HG03469 (cell line): ENCODE measurements around the gene CRYBA1.

Experiments
- ATAC-seq: cut with Tn5 transposase; IDR thresholded peaks from one replicate; pipeline ENCODE4 v1.9.1; 2021; ENCODE audit warnings: mild to moderate bottlenecking, moderate library complexity, moderate number of reproducible peaks; ENCODE audit not compliant: unreplicated experiment

The CRYBA1 gene

GRCh38 chr17:29278692-29279091 is 32.0 kb downstream of the CRYBA1 start:
- ATAC-seq: no peak

DNA sequence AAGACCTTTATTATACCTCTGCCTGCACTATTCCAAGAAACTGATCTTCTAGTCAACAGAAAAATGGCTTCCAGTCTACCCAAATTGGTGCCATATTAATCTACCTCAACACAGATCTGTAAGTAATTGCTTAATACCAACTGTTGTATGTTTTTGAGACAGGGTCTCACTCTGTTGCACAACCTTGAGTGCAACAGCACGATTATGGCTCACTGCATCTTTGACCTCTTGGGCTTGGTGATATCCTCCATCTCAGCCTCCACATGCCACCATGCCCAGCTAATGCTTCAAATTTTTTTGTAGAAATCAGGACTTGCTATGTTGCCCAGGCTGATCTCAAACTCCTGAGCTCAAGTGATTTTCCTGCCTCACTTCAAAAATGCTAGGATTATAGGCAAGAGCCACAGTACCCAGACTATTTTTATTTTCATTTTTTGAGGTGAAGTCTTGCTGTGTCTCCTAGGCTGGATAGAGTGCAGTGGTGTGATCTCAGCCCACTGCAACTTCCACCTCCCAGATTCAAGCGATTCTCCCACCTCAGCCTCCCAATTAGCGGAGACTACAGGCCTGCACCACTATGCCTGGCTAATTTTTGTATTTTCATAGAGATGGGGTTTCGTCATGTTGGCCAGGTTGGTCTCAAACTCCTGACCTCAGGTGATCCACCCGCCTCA is 32.9 kb downstream of the CRYBA1 start:
- no peak for ATAC-seq

DNA sequence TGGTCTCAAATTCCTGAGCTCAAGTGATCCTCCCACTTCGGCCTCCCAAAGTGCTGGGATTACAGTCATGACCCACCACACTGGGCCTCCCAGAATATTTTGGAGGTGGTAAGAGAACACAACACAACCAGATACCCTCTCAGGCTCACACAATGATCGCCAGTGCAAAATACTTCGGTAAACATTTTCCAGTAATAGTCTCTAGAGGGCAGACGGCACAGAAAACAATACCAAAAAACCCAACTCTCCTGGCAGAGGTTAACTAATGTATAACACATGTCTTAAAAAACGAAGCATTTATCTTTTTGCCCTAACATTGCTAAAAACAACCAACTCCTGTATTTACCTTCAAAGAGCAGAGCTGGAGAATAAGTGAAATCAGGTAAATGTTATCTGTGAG is 36.8 kb downstream of the CRYBA1 start:
- no peak for ATAC-seq

DNA sequence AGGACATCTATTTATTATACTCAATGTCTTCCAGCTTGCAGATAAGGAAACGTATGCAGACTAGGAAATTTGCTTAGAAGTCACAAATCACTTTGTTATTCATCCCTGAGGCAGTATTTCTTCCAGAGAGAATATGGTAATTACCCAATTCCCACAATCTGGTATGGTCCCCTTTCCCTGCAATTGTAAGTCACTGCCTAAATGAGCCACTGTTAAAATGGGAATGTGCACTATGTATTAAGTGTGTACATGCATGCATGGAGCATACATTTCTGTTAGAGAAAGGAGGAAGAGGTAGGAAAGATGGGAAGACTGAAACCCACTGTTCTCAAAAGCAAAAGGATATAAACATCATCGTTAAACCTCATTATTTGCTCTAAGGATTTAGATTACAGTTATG is 37.3 kb downstream of the CRYBA1 start:
- ATAC-seq: no peak

GRCh38 chr17:29289852-29290251 is 43.2 kb downstream of the CRYBA1 start:
- ATAC-seq: no peak

DNA sequence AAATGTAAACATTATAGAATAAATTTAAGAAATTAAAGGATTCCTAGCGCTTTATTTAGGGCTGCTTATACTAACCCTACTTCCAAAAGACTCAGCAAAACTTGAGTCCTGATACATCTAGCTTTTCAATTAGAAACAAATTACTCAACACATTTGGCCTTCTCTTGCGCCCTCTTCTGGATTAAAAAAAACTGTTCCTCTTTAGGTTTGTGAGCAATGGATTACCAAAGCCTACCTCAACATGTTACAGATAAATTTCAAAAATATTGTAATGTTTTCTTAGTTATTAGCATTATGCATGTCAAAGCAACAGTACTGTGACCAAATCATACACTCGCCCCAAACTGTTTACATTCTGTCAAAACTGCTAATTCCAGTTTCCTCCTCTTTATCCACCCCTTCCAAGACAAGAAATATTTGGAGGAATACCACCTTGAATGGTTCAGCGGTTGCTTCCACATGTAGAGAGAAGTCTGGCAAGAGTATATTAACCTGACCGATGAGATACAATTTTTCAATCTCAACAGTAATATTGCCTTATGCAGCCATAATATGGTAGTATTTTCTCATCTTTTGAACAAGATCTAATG is 44.6 kb downstream of the CRYBA1 start:
- no peak for ATAC-seq

DNA sequence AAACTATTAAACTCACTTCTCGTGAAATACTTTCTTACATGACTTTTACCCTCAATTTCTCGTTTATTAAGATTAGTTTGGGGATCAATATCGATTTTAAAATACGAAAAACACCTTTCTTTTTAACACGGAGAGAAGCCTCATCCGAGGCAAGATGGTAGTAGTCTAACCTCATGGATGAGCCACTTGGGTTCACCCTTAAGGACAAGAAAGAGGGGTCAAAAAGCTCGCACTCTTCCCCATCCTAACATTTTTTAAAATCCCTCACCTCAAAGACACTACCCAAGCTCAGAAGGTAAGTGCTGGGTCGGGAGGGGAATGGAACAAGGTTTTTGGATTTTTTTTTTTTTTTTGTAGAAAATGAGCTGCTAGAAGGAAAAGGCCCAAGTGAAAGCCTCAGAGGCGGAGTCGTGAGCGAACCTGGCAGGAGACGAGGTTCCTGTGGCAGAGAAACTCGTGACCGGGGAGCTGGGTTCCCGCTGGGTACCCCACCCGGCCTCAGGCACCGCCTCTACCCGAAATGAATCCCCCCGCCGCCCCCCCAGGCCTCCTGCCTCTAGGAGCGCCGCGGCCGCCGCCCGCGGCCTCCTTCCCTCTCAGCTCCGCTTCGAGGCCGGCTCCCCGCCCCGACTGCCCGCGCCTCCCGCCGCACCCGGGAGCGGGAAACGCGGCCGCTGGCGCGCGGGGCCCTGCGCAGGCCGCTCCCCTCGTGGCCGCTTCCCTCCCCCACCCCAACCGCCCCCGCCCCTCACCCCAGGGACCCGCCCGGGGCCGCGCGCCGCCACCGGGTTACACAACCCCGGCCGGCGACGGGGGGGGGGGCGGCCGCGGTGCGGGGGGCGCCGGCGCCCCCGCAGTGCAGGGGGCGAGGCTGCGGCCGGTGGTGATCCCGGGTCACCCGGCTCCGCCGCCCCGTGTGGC is 45.7 kb downstream of the CRYBA1 start:
- no peak for ATAC-seq

DNA sequence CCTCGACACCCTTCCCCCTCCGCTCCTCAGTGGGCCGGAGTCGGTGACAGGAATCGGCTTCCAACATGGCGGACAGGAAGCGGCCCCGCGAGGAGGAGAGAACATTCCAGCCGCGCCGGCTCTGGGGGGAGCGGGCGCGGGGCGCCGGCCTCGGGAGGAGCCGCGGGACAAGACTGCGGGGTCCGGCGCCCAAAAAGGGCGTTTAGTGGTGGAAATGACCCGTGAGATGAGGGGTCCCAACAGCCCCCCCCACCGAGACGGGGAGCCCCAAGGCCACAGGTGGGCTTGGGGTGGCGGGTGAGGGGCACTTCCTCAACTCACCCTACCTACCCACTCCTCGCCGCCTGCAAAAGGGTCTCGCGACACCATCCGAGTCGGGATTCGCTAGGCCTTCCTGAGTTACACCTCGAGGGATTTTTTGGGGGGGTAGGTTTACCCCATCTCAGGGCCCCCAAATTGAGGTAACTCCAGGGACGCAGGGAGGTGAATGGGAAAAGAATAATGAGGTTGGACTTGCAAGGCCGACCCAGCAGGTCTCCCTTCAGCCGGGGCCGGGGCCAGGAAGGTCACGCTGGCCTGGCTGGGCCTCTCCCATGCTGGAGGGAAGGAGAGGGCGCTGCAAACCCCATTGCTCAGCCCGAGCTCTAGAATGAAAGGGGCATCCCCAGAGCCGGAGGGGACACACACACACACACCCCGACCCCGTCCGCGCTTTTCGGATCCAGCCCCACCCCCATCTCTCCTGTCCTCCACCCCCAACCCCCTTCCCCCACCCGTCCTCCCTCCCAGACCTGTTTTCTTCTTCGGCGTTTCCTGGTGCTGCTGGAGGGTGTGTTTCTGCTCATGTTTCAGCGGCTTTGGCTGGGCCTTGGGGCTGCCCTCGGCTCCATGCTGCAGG is 46.6 kb downstream of the CRYBA1 start:
- ATAC-seq: no peak

DNA sequence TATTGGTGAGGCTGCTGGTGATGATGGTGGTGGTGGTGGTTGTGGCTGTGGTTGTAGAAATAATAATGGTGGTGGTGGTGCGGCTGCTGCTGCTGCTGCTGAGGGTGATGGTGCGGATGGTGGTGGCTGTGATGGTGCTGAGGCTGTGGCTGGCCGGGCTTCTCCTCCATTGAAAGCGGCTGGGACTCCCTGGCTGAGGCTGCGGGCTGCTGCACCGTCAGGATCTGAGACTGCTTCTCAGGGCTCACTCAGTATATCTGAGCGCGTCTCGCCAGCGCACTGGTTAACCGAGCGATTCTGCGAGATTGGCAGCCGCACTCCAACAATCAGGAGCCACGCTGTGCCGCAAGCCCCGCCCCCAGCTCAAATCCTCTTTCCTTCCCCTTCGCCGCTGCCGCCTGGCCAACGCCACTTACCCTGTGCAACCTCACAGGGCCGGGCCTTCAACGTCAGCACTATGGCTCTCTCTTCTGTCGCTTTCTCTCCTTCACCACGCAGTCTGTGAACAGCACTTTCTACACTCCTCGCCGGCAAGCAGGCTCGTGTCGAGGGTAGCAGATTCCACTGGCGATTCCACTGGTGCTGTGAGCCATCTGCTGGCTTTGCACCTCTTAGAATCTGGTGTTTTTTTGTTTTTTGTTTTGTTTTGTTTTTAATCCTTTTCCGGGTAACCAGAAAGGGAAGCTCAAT is 47.4 kb downstream of the CRYBA1 start, which contains the start of gene NUFIP2:
NUFIP2 (minus strand) TSS at position 259 of the 690 bp plus-strand sequence; CDS start at position 170, 89 bp downstream.
- ATAC-seq: peak; percentile 45

GRCh38 chr17:29294580-29294900 is 47.9 kb downstream of the CRYBA1 start:
- ATAC-seq: no peak

- ATAC-seq: no peak
Observed at GRCh38 chr17:29295420-29295819, 48.8 kb downstream of the CRYBA1 start.

DNA sequence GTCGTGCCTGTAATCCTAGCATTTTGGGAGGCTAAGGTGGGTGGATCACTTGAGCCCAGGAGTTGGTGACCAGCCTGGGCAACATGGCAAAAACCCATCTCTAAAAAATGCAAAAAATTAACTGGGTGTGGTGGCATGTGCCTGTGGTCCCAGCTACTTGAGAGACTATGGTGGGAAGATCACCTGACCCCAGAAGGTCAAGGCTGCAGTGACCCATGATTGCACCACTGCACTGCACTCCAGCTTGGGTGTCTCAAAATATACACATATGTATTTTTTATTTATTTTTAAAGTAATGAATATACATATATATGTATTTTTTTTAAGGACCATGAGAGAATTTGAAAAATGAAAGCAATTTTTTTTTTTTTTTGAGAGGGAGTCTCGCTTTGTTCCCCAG is 52.4 kb downstream of the CRYBA1 start:
- no peak for ATAC-seq

GRCh38 chr17:29303386-29303785 is 56.7 kb downstream of the CRYBA1 start:
- ATAC-seq: no peak
